Islet precursor cell (in vitro differentiated cells): ENCODE data around the gene RIMS1.
"Not testable (repeated sequence)": the region's sequence is repeated elsewhere in the genome, so short reads cannot be mapped to it uniquely, and the experiment has no call there.

Source experiments
- DNase-seq: peaks from one replicate; pipeline ENCODE4 v3.0.0-alpha.2; 2018

The RIMS1 gene

DNA sequence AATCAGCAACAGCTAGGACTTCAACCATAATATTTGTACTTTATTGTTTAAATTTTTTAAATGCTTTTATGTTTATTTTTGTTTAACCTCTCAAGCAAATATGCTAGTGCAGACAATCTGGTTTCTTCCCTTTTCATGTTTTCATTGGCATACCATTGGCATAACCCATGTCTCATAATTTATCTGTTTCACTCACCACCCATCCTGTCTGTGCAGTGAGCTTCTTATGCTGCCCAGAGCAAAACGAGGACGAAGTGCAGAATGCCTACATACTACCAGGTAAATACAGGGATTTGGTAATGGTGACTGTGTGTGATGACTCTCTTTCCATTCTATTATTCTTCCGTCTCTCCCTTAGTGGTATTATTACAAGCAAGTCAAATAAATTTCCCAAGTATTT, 374.1 kb downstream of the RIMS1 start:
- no peak for DNase-seq

DNA sequence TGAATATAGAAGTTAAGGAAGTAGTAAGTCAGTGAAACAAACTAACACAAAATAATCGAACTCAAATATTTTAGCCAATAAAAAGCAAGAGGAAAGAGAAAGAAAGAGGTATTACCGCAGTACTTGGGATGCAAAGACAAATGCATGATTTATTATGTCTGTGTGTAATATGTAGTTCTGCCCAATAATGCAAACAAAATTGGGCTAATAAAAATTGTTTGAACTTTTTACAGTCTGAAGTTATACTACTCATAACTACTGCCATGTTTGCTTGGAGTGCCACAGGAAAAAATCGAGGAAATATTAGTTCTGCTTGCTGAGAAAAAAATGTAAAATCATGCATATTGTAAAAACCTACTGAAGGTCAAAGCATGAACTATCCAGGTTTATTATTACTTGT, 375.2 kb downstream of the RIMS1 start:
- DNase-seq, result no peak

DNA sequence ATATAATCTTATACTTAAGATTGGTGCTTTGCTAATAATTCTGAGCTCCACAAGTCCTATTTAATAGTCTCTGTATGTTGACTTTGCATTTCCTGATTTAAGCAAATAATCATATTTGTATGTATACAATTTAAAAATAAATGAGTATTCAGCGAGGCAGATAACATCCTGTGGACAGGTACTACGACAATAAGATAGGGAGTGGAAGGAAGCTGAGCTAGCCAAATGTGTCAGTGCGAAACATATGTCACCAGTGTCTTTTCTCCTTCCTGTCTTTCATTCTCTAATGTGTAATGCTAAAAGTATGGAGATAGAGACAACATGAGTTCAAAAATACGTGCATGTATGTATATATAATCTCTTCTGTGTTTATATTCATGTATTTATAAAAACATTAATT, 375.9 kb downstream of the RIMS1 start:
- no peak for DNase-seq

DNA sequence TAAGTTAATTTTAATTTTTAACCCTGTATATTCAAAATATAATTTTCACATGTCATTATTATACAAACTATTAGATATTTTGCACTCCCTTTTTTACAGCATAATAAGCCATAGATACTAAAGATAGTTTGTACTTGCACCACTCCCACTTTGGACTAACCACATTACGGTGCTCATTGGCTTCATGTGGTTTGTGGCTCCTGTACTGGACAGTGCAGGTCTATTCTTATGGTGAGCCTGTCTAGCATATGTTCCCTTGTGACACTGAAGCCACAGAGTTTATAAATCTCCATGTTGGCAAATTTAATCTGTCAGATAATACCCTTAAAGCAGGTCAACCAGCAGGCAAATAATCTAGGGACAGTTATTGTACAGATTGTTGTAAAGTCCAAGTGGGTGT, 381.1 kb downstream of the RIMS1 start:
- no peak for DNase-seq

DNA sequence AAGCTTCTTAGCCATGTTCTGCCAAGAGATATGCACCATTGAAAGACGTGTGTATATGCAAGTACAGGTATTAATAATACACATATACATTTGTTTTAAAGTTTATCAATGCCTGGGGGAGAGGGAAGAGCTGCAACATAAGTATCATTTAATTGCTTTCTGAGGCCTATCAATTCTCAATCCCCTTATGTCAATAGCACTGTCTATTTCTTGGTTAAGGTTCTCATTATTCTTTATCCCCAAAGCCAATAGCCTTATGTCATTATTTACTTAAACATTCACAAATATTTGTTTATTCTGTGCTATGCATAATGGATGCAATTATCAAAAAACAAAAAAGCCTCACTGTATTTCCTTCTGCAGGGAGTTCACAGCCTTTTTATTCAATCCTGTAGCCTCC, 385.2 kb downstream of the RIMS1 start:
- no peak for DNase-seq

DNA sequence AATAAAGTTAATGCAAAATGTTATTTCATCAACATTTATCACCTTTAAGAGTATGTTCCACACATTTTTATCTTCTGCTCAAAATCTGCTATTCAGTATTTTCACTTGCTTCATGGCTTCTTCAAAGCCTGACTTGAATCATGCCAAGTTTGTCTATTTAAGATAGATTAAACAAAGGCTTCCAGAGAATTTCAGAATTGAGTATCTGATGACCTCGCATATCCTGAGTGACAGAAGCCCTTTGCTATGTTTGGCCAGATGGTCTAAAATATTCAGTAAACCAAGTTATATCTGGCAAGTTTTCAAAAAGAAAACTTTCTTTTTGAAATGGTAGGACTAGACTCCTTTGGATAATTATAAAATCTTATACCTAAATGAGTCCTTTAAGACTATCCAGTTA, 386.6 kb downstream of the RIMS1 start:
- no peak for DNase-seq

DNA sequence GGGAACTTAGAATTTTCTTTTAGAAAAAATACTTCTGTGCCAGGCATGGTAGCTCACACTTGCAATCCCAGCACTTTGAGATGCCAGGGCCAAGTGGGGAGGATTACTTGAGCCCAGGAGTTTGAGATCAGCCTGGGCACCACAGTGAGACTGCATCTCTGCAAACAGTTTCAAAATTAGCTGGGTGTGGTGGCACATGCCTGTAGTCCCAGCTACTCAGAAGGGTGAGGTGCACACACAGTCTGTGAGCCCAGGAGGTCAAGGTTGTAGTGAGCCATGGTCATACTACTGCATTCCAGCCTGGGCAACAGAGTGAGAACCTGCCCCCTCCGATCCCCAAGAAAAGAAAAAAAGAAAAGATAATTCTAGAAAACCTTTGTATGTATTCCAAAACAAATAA, 389.5 kb downstream of the RIMS1 start:
- DNase-seq, result no peak

DNA sequence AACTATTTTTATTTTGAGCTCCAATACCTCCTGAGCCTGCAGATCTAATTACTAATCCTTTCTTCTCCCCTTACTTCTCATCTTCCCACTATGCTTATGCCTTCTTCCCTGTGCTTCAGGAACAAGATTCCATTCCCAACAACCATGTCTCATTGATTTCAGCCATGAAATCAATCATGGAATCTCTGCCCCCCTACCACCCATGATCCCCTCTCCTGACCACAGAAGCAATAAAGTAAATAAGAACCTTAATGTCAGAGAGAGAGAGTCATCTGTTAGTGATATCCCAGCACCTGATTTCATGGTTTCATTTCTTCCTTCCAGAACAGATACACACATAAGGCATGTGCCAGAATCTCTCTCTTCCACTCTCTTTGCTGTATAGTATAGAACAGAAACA, 395.9 kb downstream of the RIMS1 start:
- DNase-seq, result no peak

DNA sequence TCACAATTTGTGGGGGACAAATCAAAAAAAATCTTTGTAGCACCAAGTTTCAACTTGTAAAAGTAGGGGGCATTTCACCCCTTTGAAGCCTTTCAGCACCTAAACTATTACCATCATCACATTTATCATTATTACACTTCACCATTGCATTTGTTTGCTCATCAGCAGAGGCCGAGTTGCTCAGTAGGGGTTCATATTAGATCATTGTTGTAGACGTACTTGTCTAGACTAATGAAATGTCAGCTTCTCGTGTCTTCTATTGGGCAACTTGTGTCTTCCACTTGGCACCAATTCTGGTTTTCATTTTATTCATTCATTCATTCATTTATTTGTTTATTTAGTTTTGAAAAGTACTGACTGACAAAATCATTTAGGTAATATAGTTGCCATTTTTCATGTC, 397.2 kb downstream of the RIMS1 start:
- DNase-seq, result no peak

DNA sequence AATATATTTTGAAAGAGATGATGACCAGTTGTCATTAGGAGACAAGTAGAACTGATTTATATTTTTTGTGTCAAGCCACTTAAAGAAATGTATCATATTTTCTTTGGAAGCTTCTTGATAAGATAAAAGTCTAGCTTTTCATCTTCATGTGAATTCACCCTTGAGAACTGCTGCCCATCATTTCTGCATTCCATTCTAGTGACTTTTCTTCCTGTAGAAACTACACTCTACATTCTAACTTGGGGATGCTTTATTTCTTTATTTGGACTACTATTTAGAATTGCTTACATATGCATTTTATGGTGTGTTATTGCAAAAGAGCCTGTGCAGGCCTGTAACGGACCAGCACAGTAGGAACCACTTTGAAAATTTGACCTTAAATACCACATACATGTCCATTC, 400.6 kb downstream of the RIMS1 start:
- no peak for DNase-seq

DNA sequence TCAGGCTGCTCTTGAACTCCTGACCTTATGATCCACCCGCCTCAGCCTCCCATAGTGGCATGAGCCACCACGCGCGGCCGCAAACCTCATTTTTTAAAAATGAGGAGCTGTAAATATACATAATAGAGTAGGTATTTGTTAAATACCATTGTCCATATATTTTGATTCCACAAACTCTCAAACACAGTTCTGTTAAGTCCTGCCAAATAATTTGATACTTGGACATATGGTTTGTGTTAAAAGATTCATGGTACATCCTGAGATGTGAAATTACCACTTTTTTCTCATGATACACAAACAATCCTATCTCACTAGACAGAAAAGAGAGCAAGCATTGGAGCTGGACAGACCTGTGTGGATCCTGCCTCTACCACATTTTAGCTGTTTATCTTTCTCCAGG, 401.5 kb downstream of the RIMS1 start:
- DNase-seq, result no peak

DNA sequence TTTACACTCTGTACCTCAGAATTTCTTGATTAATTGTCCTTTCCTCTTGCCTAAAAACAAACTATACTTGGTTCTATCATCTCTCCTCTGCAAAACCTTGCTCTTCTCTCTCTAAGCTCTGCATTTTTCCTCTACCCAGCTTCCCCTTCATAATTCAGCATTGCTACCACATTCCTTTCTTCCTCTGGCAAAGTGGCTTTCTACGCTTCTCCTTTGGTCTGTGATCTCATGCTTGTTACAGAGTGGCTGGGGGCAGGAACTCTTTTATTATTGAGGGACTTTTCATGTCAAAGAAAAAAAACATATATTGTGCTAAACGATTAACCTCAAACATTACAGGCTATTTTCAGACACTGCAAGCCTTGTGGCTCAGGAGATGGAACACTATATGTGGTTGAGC, 402.2 kb downstream of the RIMS1 start:
- DNase-seq, result no peak

DNA sequence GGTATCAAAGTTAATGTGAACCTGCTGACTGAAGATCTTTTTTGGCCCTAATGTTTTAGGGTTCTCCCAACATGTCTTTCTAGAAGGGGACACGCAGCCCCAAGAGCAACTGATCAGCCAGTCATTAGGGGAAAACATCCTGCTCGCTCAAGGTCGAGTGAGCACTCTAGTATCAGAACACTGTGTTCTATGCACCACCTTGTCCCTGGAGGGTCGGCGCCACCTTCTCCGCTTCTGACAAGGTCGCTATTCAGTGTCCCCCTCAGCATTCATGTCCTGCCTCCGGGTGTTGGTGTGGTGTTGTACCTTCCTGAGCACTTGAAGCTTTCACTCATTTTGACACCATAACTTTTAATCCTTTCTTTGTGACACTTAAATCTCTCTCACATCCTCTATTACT, 404.3 kb downstream of the RIMS1 start:
- DNase-seq, result no peak

DNA sequence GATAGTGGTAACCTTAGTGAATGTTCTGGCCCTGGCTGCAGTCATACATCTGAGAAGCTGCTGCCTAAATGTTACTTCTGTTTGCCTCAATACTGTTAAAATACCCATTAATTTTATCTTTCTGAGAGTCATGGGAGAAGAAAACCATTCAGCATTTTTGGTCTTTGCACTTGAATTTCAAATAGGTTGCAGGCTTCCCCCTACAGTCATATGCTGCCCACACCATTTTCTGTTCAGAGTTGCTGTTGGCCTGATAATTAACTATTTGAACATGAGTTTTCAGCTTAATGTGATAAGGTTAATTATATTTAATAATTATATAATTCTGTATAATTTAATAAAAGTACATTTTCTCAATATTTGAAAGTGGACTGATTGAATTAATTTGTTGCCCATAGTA, 410.0 kb downstream of the RIMS1 start:
- no peak for DNase-seq

DNA sequence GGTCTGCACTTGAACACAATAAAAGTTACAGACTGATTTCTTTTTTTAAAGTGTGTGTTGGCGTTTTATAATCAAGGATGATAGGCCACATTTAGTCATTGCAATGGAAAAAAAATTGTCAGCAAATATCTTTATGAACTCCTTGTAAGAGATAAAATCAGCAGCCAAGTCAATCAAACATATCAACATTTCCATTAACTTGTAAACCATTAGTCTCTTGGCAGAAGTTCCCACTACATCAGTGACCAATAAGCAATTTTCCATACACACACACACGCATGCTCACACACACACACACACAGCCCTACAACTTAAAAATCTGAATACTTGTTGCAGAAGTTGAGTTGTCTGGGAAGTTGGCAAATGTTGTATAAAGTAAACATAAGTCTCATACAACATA, 419.6 kb downstream of the RIMS1 start:
- no peak for DNase-seq

DNA sequence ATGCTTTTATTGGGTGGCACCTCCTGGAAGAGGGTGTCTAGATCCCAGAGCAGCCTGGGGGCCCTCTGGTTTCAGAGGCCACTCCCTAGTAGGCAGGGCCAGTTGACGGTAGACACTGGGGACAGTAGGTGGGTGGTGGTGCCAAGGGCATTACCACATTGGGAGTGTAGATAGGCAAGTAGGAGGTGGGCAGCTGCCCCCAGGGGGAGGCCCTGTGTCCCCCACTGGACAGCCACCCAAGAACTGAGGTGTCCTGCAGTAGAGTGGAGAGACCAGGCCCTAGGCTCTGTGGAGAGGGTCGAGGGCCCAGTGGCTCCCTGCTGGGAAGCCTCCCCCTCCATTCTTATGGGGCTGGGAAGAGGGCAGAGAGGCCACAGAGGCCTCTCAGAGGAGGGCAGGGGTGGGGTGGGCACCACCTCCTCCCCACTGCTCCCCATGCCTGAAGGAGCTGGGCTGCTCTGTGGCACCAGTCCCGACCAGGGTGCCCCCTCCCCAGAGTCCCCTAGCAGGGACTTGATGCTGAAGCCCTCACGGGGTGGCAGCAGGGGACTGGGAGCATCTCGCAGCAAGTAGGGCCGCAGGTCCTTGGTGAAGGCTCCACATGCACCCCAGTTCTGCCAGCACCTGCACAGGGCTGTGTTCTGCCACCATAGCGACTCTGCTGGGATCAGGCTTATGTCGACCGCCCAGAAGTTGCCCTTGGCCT, 430.5 kb downstream of the RIMS1 start:
- DNase-seq, result no peak

DNA sequence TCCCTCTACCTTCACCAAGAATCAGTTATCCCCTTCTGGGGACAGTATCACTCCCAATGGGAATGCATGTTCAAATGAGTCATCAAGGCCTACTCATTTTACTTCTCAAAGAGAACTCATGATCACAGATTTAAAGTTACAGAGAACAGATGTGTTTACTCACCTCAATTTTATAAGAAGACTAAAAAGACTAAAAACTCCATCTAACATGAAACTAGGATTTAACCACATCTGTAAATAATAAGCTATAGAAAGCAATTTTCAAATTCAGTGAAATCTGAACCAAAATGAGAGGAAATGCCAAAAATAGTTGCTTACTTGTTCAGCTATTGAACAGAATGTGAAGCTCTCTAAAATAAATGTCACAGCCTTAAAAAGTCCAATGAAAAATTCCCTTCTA, 435.4 kb downstream of the RIMS1 start:
- no peak for DNase-seq

DNA sequence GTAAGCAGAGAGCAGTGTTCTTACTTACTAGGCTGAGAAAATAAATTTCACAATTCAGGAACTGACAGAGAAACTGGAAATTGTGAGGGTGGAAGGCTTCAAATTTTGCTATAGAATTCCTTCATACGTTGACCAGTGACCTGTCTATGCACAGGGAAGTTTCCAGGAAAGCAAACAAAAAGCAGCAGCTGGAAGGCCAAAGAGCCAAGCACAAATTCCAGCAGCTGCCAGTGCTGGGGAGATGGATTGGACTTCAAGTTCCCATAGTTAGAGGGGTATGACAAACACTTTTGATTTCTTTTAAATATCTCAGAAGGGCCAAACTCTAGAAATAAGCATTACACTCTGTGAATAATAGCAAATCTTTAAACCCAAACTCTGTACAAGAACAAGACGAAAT, 436.4 kb downstream of the RIMS1 start:
- DNase-seq, result no peak

DNA sequence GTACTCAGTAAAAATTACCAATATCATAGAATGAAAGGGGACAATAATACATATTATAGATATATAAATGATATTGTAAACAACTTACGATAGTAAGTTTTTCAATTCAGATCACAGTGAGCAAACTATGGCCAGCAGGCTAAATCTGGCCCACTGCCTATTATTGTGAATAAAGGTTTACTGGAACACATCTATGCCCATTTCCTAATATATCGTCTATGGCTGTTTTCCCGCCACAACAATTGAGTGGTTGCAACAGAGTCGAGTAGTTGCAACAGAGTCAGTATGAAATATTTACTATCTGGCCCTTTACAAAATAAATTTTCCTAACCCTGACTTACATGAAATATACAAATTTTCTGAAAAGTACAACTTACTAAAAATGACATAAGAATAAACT, 438.2 kb downstream of the RIMS1 start:
- no peak for DNase-seq

DNA sequence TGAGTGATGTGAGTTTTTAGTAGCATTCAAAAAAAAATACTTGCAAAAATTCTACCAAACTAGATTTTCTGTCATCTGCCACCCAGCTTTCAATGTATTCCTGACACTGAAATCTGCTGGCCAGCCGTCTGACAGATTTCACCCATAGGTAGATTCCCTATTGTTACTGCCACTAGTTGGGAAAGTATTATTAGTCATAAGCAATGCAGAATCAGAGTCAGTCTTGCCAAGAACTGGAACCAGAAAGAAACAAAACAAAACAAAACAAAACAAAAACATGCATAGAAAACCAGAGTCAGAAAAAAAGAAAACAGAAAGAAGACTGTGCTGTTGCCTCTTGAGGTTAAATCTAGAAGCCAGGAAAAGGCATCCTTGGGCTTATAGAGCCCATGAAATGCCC, 442.4 kb downstream of the RIMS1 start:
- no peak for DNase-seq

DNA sequence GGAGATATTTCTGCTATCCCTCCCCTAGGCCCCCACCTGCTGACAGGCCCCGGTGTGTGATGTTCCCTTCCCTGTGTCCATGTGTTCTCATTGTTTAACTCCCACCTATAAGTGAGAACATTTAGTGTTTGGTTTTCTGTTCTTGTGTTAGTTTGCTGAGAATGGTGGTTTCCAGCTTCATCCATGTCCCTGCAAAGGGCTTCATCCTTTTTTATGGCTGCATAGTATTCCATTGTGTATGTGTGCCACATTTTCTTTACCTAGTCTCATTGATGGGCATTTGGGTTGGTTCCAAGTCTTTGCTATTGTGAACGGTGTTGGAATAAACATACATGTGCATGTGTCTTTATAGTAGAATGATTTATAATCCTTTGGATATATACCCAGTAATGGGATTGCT, 448.9 kb downstream of the RIMS1 start:
- DNase-seq, result not testable (repeated sequence)

DNA sequence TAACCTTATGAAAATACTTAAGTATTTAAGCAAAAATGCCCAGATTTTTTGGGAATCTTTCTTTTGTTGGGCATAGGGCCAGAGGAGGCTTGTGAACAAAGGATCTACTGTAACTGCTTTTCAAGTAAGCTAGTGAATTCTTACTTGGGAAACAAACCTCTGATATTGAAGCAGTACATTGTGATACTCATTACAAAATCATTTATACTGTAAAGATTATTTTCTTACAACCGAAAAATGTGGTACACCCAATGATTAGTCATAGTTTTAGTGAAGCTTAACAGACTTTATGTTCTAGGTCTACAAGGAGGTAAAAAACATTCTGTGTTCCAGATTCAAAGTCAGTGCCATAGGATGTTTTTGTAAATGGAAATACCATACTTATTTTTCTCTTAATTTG, 462.6 kb downstream of the RIMS1 start:
- DNase-seq, result no peak

DNA sequence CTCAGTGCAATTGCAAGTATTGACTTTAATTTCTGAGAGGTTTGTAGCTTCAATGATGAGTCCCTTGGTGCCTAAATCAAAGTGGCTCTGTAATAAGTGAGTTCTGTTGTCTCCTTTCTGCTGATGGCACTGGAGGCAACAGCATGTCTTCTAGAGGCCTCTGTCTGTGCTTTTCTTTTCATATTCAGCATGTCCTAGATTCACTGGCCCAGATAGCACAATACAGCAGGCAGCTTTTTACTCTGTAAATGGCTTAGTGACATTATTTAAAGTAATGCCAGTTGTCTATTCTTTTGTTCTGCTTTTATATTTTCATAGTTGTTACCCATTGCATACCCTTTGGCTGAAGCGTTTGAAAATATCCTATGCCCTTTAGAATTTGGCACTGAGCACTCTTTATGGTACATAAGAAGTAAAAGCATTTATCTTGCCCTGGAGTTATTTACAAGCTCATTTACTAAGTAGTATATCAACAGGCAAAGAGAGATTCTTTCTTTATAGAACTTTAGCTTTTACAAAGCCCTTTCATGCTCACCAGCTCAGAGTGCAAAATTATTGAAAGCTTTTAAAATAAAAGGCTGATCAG, 464.0 kb downstream of the RIMS1 start:
- no peak for DNase-seq

DNA sequence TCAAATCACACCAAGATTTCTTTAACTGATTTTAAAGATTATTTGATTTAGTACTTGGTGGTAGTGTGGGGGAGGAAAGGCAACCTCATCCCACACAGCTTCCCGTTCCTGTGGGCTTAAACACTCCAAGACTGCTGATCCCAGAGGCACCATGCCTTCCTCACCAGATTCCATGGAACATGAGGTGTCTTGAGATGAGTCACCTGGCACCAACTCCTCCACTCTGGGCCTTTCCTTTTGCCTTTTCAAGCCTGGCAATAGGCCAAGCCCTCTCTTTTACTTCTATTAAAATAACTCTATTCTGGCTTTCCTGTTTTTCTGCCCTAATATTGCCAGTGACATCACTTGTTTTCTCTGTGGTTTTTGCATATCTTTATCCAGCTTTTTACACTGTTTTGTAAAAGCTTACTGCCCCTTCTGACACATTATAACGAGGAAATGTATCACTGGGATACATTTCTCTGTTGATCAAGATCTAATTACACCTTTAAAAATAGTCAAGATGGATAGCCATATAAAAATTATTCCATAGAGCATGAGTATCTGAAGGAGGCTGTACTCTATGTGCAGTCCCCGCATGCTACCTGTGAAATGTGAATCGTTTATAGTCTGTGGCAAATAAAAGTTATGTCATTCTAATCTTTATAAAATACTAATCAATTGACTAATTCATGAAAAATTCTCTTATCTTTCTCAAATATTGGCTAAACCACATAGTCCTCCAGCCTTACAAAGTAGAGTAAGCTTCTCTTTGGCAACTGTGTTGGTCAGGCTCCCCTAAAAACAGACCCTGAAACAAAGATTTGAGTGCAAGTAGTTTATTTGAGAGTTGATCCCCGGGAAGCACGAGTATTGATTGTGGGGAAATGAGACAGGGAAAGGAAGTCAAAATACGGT, 477.7 kb downstream of the RIMS1 start:
- peak; percentile 73 for DNase-seq
